Measurements from ENCODE around the gene GJA4. TPM values are rescaled to one million over a fixed set of nuclear protein-coding genes. Genes with fewer than 3 reads are reported as not detected.

The GJA4 gene
- total RNA-seq, result not detected in 2 replicates
- polyA plus RNA-seq, result not detected in 2 replicates
- not detected in 2 replicates for polyA plus RNA-seq (2012)
- polyA minus RNA-seq (ENCODE audit: low replicate concordance), result not detected in 2 replicates

DNA sequence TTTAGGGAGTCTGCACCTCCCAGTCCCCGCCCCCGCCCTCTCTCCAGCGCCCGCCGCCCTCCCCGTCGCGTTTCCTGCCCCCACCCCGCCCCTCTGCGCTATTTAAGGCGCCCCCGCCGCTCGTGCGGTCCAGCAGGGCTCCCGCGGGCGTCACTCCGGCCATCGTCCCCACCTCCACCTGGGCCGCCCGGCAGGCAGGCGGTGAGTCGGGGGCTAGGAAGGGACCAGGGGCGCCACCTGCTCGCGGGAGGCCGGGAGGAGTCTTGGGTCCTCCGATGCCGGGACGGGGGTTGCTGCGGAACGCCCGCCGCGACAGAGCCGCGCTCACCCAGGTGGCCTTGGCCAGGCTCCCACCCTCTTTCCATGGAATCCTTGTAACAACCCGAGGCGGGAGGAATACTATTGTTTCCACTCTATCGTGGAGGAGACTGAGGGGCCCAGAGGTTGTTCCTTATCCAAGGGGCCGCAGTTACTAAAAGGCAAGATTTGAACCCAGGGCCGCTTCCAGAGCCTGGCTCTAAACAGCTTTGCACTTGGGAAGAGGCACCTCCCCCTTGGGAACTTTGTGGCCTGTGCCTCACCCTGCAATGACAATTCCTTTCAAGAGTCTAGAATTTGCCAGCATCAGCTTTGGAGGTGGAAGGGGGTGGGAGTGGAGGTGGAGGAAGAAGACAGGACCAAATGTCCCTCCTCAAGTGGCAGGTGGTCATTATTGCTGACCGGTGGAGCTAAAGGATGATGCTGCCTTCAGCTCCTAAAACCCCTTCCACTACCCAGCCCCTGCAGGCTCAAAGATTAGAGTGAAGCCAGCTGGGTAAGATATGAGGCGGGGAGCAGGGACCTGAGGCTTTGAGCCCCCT, at the start of gene GJA4:
Gene GJA4, plus strand, starts transcription at position 132 of the 860 bp plus-strand sequence. CDS start 1,215 bp downstream, outside the sequence.
- H4K20me1 ChIP-seq (ENCODE audit: control insufficient read depth, extremely low read depth, insufficient read depth, low read length), result no peaks in the 10 kb centered on the region
- H2AFZ ChIP-seq (ENCODE audit: low read length), result no peak within 1 kb of the TSS

GRCh38 chr1:34743775-34744174, 49.0 kb upstream of the GJA4 start:
- Histone ChIP-seq H3K4me3 (replicated peaks in 1 of 4; ENCODE audit: control extremely low read depth in 1 of 4, insufficient read depth in 1 of 4, low read depth in 3 of 4, low read length in 4 of 4) (no peak overlapping the region), H2AFZ (ENCODE audit: low read length) (no peak overlapping the region), H3K79me2 (ENCODE audit: control insufficient read depth, insufficient read depth, low read length) (no peaks in the 10 kb centered on the region), H3K27ac (ENCODE audit: insufficient read depth, low read length) (no peak overlapping the region), H3K36me3 (ENCODE audit: control insufficient read depth, insufficient read depth, low read length) (no peaks in the 10 kb centered on the region), H3K27me3 (ENCODE audit: control insufficient read depth, insufficient read depth, low read length) (no peaks in the 10 kb centered on the region), H4K20me1 (ENCODE audit: control insufficient read depth, extremely low read depth, insufficient read depth, low read length) (no peaks in the 10 kb centered on the region), H3K9ac (ENCODE audit: insufficient read depth, low read length) (no peak overlapping the region), H3K4me1 (ENCODE audit: control insufficient read depth, extremely low read depth, insufficient read depth, low read length) (no peaks in the 10 kb centered on the region), H3K9me3 (ENCODE audit: control insufficient read depth, insufficient read depth, low read depth, low read length) (no peaks in the 10 kb centered on the region), H3K4me2 (ENCODE audit: extremely low read depth, insufficient read depth, low read length) (no peak overlapping the region)
- TF ChIP-seq EZH2 (IDR thresholded peaks at IDR 0.05; ENCODE audit: low read length, missing control alignments), result no peak
- DNase-seq (ENCODE audit: low read depth in 2 of 2), result no peak

More for the DNA sequence above, at the start of gene GJA4:
- DNase-seq (ENCODE audit: low read depth in 2 of 2), result no peak
- H3K36me3 ChIP-seq (ENCODE audit: control insufficient read depth, insufficient read depth, low read length), result no peaks in the 10 kb centered on the region
- no peak within 1 kb of the TSS for H3K9ac ChIP-seq (ENCODE audit: insufficient read depth, low read length)
- H3K4me3 ChIP-seq (replicated peaks in 1 of 4; ENCODE audit: control extremely low read depth in 1 of 4, insufficient read depth in 1 of 4, low read depth in 3 of 4, low read length in 4 of 4), result no peak within 1 kb of the TSS
- no peaks in the 10 kb centered on the region for H3K79me2 ChIP-seq (ENCODE audit: control insufficient read depth, insufficient read depth, low read length)
- H3K27ac ChIP-seq (ENCODE audit: insufficient read depth, low read length), result no peak within 1 kb of the TSS
- no peaks in the 10 kb centered on the region for H3K4me1 ChIP-seq (ENCODE audit: control insufficient read depth, extremely low read depth, insufficient read depth, low read length)
- H3K9me3 ChIP-seq (ENCODE audit: control insufficient read depth, insufficient read depth, low read depth, low read length), result no peaks in the 10 kb centered on the region
- peaks cover 22% of the 10 kb centered on the region for H3K27me3 ChIP-seq (ENCODE audit: control insufficient read depth, insufficient read depth, low read length)
- TF ChIP-seq EZH2 (IDR thresholded peaks at IDR 0.05; ENCODE audit: low read length, missing control alignments), result peak; percentile 68
- TF ChIP-seq, protein P1, sequence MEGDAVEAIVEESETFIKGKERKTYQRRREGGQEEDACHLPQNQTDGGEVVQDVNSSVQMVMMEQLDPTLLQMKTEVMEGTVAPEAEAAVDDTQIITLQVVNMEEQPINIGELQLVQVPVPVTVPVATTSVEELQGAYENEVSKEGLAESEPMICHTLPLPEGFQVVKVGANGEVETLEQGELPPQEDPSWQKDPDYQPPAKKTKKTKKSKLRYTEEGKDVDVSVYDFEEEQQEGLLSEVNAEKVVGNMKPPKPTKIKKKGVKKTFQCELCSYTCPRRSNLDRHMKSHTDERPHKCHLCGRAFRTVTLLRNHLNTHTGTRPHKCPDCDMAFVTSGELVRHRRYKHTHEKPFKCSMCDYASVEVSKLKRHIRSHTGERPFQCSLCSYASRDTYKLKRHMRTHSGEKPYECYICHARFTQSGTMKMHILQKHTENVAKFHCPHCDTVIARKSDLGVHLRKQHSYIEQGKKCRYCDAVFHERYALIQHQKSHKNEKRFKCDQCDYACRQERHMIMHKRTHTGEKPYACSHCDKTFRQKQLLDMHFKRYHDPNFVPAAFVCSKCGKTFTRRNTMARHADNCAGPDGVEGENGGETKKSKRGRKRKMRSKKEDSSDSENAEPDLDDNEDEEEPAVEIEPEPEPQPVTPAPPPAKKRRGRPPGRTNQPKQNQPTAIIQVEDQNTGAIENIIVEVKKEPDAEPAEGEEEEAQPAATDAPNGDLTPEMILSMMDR (conservative IDR thresholded peaks at IDR 0.05 in 1 of 2, IDR thresholded peaks at IDR 0.05 in 1 of 2; ENCODE audit: low read depth in 1 of 2, low read length in 2 of 2), result no peak
- H3K4me2 ChIP-seq (ENCODE audit: extremely low read depth, insufficient read depth, low read length), result no peak within 1 kb of the TSS

- TF ChIP-seq EZH2 (IDR thresholded peaks at IDR 0.05; ENCODE audit: low read length, missing control alignments), result no peak
- TF ChIP-seq, protein P1 (conservative IDR thresholded peaks at IDR 0.05 in 1 of 2, IDR thresholded peaks at IDR 0.05 in 1 of 2; ENCODE audit: low read depth in 1 of 2, low read length in 2 of 2), result no peak
Measured at GRCh38 chr1:34744851-34745250, 47.9 kb upstream of the GJA4 start.

More at GRCh38 chr1:34744851-34745250, 47.9 kb upstream of the GJA4 start:
- Histone ChIP-seq H3K36me3 (ENCODE audit: control insufficient read depth, insufficient read depth, low read length) (no peaks in the 10 kb centered on the region), H3K4me3 (replicated peaks in 1 of 4; ENCODE audit: control extremely low read depth in 1 of 4, insufficient read depth in 1 of 4, low read depth in 3 of 4, low read length in 4 of 4) (no peak overlapping the region), H3K9ac (ENCODE audit: insufficient read depth, low read length) (no peak overlapping the region), H3K4me1 (ENCODE audit: control insufficient read depth, extremely low read depth, insufficient read depth, low read length) (no peaks in the 10 kb centered on the region), H3K27me3 (ENCODE audit: control insufficient read depth, insufficient read depth, low read length) (no peaks in the 10 kb centered on the region), H3K4me2 (ENCODE audit: extremely low read depth, insufficient read depth, low read length) (no peak overlapping the region), H3K9me3 (ENCODE audit: control insufficient read depth, insufficient read depth, low read depth, low read length) (no peaks in the 10 kb centered on the region), H3K27ac (ENCODE audit: insufficient read depth, low read length) (no peak overlapping the region), H2AFZ (ENCODE audit: low read length) (no peak overlapping the region), H3K79me2 (ENCODE audit: control insufficient read depth, insufficient read depth, low read length) (no peaks in the 10 kb centered on the region), H4K20me1 (ENCODE audit: control insufficient read depth, extremely low read depth, insufficient read depth, low read length) (no peaks in the 10 kb centered on the region)
- no peak for DNase-seq (ENCODE audit: low read depth in 2 of 2)

All from fibroblast of lung (primary cell).